Central memory CD8-positive, alpha-beta T cell (primary cell): ENCODE data around the gene UTP18.
"Not testable (repeated sequence)": the region's sequence is repeated elsewhere in the genome, so short reads cannot be mapped to it uniquely, and the experiment has no call there.

Experiments used
- ATAC-seq: fragments of 150-1000 bp; cut with Tn5 transposase; replicated peaks from 2 replicates; pipeline ENCODE4 v1.10.0; 2022; ENCODE audit warnings: mild to moderate bottlenecking, moderate FRiP score, moderate number of reproducible peaks; ENCODE audit not compliant: poor library complexity, severe bottlenecking; ENCODE audit errors: extremely low read depth
- DNase-seq, 2 donors: peaks; one replicate each; pipeline ENCODE4 v3.0.0; 2021; ENCODE audit warnings: low spot score in 2 of 2
- H3K27ac Mint-ChIP-seq: one replicate; pipeline ENCODE4 v1.8.0; 2022; ENCODE audit warnings: low read depth, mild to moderate bottlenecking, moderate library complexity, mixed read lengths
- H3K27me3 Mint-ChIP-seq: one replicate; pipeline ENCODE4 v1.8.0; 2022; ENCODE audit warnings: mixed read lengths
- H3K36me3 Mint-ChIP-seq: one replicate; pipeline ENCODE4 v1.8.0; 2022; ENCODE audit warnings: mild to moderate bottlenecking, moderate library complexity, mixed read lengths; ENCODE audit not compliant: insufficient read depth
- H3K4me1 Mint-ChIP-seq: one replicate; pipeline ENCODE4 v1.8.0; 2022; ENCODE audit warnings: mixed read lengths
- H3K4me3 Mint-ChIP-seq: one replicate; pipeline ENCODE4 v1.8.0; 2022; ENCODE audit warnings: mild to moderate bottlenecking, moderate library complexity, mixed read lengths
- H3K9me3 Mint-ChIP-seq: one replicate; pipeline ENCODE4 v1.8.0; 2022; ENCODE audit warnings: mixed read lengths

The UTP18 gene

DNA sequence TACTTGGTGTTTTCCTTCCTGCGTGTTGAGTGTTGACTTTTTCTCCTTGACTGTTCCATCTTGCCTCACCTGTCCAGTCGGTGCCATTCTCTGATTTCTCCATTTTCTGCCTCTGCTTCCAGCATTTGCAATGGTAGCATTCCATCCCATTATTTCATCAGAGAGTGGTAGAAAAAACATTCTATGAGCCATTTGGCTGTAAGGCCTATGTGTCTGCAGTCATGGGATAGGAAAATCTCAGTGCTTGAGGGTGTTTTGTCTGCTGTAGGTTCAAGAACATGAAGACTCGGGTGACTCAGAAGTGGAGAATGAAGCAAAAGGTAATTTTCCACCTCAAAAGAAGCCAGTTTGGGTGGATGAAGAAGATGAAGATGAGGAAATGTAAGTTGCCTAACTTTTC lies 2.7 kb downstream of the UTP18 start:
- Mint-ChIP-seq H3K36me3 (peaks cover 46% of the 10 kb centered on the region), H3K27me3 (no peaks in the 10 kb centered on the region), H3K27ac (peak overlapping the region; percentile 70), H3K4me1 (peaks cover 60% of the 10 kb centered on the region), H3K4me3 (peak overlapping the region; percentile 90), H3K9me3 (no peaks in the 10 kb centered on the region)
- no peak for ATAC-seq
- DNase-seq = no peak

DNA sequence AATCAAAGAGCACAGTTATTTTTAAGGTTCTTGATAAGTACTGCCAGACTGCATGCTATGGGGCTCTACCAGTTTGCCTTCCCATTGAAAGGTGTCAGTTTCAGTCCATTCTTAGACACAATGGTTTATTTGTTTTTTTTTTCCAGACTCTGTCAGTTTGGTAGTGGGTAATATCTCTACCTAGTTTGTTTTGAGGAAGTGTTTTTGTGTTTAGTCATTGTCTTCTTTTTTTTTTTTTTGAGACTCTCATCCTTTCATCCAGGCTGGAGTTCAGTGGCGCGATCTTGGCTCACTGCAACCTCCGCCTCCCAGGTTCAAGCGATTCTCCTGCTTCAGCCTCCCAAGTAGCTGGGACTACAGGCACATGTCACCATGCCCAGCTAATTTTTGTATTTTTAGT lies 4.1 kb downstream of the UTP18 start:
- not testable (repeated sequence) for H3K27ac Mint-ChIP-seq, DNase-seq, ATAC-seq, H3K27me3 Mint-ChIP-seq, H3K4me3 Mint-ChIP-seq, H3K9me3 Mint-ChIP-seq
- peaks cover 59% of the 10 kb centered on the region for H3K36me3 Mint-ChIP-seq
- H3K4me1 Mint-ChIP-seq = peaks cover 50% of the 10 kb centered on the region

DNA sequence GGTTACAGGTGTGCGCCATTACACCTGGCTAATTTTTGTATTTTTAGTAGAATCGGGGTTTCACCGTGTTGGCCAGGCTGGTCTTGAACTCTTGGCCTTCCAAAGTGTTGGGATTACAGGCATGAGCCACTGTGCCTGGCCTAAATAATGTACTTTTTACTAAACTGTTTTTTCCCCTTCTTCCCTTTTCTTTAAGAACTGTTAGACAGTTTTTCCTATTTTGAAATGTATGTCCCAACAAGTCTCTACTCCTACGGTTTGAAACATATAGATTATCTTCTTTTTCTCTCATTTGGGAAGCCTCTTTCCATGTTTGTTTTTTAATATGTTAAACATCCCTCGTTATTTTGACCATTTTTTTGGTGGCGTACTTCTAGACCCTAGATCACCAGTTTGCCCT lies 9.6 kb downstream of the UTP18 start:
- Mint-ChIP-seq H3K27me3 (no peaks in the 10 kb centered on the region), H3K9me3 (no peaks in the 10 kb centered on the region), H3K4me3 (no peak overlapping the region), H3K36me3 (peaks cover 91% of the 10 kb centered on the region), H3K27ac (no peak overlapping the region), H3K4me1 (peaks cover 50% of the 10 kb centered on the region)
- ATAC-seq = no peak
- DNase-seq = no peak

DNA sequence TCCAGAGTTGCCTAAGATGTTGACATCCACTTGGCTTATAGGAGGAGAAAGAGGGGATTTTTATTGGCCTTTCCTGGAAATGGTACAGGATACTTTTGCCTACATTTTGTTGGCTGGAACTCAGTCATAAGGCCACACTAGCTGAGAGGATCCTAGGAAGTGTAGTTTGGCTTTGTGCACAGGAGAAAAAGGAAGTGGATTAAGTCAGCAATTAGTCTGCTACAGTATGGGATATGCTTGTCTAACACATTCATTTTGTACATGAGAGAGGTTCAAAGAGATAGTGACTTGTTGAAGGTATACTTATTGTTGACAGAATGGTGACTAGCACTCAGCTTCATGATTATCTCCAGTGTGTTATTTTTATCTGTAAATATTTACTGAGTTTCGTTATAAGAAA lies 10.3 kb downstream of the UTP18 start:
- Mint-ChIP-seq H3K27me3 (no peaks in the 10 kb centered on the region), H3K9me3 (no peaks in the 10 kb centered on the region), H3K36me3 (peaks cover 87% of the 10 kb centered on the region), H3K4me3 (no peak overlapping the region), H3K27ac (no peak overlapping the region), H3K4me1 (peaks cover 49% of the 10 kb centered on the region)
- DNase-seq (no peak), ATAC-seq (no peak)

DNA sequence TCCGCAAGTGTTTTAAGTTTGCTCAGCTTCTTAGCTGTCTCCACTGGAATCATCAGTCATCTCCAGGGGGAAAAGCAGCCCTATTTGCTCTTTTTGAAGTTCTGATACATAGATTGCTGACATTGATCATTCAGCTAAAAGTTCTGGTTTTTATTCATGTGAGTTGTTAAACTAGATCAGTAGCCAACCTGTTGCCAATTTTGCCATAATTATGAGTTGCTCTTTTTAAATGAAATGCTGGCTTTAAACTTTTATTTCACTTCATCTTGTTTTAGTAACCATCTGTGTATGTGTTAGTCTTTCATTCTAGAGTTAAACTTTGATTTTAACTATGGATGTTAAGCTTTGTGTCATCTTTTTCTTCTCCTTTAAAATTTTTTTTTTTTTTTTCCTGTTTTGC lies 12.5 kb downstream of the UTP18 start:
- no peaks in the 10 kb centered on the region for H3K9me3 Mint-ChIP-seq
- H3K4me3 Mint-ChIP-seq = no peak overlapping the region
- DNase-seq (no peak), ATAC-seq (no peak)
- no peaks in the 10 kb centered on the region for H3K27me3 Mint-ChIP-seq
- peaks cover 36% of the 10 kb centered on the region for H3K4me1 Mint-ChIP-seq
- no peak overlapping the region for H3K27ac Mint-ChIP-seq
- H3K36me3 Mint-ChIP-seq = peaks cover 82% of the 10 kb centered on the region

DNA sequence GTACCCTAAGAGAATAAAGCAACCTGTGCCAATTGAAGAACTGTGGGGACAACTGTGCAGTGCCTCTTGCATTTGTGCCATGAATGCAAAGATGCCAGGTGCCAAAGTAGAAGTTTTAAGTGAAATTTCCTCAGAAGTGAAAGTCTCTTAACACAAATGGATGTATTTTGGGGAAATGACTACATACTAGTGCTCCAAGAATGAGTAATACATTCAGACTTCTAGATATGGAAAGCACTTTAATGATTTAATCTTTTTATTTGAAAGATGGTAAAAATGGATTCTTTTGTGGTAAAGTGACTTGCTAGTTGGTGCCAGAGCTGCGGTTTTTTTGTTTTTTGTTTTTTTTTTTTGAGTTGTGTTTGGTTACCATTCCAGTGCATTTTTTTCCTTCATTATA lies 15.0 kb downstream of the UTP18 start:
- no peak for DNase-seq
- H3K4me1 Mint-ChIP-seq = peaks cover 30% of the 10 kb centered on the region
- ATAC-seq = no peak
- H3K27me3 Mint-ChIP-seq = no peaks in the 10 kb centered on the region
- H3K9me3 Mint-ChIP-seq = no peaks in the 10 kb centered on the region
- no peak overlapping the region for H3K27ac Mint-ChIP-seq
- H3K36me3 Mint-ChIP-seq = peaks cover 77% of the 10 kb centered on the region
- H3K4me3 Mint-ChIP-seq = no peak overlapping the region

DNA sequence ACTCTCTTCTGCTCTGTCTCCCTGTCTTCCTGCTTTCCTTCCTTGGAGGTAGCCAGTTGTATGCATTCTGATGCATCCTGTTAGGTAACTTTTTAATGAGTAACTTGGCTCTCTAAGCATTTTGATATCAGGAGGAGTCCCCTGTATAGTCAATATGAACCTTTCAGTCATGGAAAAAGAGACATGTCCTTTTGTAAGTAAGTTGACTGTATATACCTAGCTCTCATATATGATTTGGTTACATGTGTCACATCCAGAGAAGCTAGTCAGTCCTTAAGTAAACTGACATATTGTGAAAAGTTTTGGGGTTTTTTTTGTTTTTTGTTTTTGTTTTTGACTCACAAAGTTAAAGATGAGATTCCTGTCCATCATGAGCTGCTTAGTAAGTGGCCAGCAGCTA lies 18.8 kb downstream of the UTP18 start:
- no peak for DNase-seq
- peaks cover 6% of the 10 kb centered on the region for H3K4me1 Mint-ChIP-seq
- peaks cover 74% of the 10 kb centered on the region for H3K36me3 Mint-ChIP-seq
- ATAC-seq = no peak
- H3K27ac Mint-ChIP-seq = no peak overlapping the region
- H3K27me3 Mint-ChIP-seq = no peaks in the 10 kb centered on the region
- no peaks in the 10 kb centered on the region for H3K9me3 Mint-ChIP-seq
- no peak overlapping the region for H3K4me3 Mint-ChIP-seq

DNA sequence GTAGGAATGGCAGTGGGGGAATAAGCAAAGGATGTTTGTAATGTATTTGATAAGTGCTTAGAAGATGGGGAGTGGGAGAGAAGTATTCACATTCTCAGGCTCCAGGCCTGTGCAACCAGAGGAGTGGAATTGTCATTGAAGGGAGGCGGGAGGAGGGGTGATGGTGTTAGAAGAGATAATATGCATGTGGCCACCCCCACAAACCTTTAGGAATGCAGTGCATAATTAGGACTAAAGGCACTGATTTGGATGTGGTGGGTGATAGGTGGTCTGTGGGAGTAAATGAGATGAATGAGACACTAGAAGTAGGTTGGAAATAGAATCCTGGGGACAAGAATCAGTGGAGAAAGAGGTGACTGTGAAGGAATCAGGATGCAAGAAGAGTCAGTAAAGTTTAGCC lies 27.1 kb downstream of the UTP18 start:
- H3K9me3 Mint-ChIP-seq = no peaks in the 10 kb centered on the region
- no peak overlapping the region for H3K4me3 Mint-ChIP-seq
- no peaks in the 10 kb centered on the region for H3K27me3 Mint-ChIP-seq
- no peak overlapping the region for H3K27ac Mint-ChIP-seq
- H3K36me3 Mint-ChIP-seq = peaks cover 68% of the 10 kb centered on the region
- DNase-seq (no peak), ATAC-seq (no peak)
- H3K4me1 Mint-ChIP-seq = peaks cover 4% of the 10 kb centered on the region

DNA sequence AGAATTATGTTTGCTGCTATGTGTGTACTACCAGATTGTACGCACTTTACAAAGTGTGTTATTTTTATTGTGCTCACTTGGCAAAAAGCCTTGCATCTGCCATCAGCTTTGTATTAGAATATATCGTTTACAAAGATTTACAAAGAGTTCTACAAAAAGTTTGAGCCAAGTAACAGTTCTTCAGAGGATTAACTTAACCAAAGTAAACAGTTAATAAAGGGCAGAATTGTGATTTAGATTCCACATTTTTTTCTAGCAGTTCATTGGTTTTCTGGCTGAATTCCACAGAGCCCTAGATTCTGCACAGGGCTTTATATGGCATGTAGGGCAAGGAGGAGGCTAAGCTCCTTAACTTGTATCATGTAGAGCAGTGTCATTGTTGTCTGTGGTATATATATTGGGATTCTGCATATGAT lies 29.4 kb downstream of the UTP18 start:
- H3K9me3 Mint-ChIP-seq = no peaks in the 10 kb centered on the region
- H3K27me3 Mint-ChIP-seq = no peaks in the 10 kb centered on the region
- ATAC-seq = no peak
- no peak overlapping the region for H3K27ac Mint-ChIP-seq
- no peak overlapping the region for H3K4me3 Mint-ChIP-seq
- H3K4me1 Mint-ChIP-seq = peaks cover 4% of the 10 kb centered on the region
- no peak for DNase-seq
- H3K36me3 Mint-ChIP-seq = peaks cover 67% of the 10 kb centered on the region

DNA sequence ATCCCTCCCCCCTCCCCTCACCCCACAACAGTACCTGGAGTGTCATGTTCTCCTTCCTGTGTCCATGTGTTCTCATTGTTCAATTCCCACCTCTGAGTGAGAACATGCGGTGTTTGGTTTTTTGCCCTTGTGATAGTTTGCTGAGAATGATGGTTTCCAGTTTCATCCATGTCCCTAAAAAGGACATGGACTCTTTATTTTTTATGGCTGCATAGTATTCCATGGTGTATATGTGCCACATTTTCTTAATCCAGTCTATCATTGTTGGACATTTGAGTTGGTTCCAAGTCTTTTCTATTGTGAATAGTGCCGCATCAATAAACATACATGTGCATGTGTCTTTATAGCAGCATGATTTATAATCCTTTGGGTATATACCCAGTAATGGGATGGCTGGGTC lies 34.0 kb downstream of the UTP18 start:
- H3K4me3 Mint-ChIP-seq, H3K27me3 Mint-ChIP-seq, ATAC-seq, DNase-seq, H3K4me1 Mint-ChIP-seq, H3K27ac Mint-ChIP-seq, H3K9me3 Mint-ChIP-seq: not testable (repeated sequence)
- H3K36me3 Mint-ChIP-seq = peaks cover 49% of the 10 kb centered on the region

DNA sequence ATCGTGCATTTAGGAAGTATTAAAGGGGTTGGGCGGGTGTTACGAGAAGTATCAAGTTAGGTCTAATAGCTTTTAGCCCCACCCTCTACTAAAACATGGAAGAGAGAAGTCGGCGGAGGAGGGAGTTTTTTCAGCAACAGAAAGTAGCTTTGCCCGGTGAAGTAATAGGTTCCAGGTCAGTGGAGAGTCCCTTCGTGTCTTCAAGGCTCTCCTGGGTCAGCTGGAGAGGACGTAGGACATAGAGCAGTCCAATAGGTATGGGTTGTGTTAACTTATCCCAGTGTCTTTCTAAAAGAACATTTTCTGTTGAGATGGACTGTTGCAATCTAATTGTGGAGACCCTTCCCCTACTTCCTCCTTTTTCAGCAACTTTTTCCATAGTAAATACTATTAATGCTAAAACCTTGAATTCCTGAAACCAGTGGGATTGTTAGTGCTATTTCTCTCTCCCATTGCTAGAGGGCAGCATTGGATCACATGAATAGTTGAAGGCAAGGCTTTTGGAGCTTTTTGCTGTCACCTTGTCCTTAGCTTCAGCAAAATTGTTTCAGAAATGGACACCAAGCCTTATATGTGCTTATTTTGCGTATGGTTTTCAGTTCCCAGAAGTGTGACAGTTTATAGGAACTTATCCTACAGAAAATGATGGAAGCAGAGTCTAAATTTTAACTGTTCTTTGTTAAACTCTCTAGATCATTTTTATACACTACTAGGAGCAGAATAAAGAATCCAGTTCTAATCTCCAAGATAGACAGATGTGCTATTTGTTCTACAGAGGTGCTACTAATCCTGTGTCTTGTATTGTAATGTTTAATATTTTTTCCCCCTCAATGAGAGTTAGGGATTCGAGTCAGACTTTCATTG lies 38.4 kb downstream of the UTP18 start:
- ATAC-seq (no peak), DNase-seq (no peak)
- Mint-ChIP-seq H3K4me3 (no peak overlapping the region), H3K4me1 (peaks cover 8% of the 10 kb centered on the region), H3K9me3 (no peaks in the 10 kb centered on the region), H3K36me3 (peaks cover 22% of the 10 kb centered on the region), H3K27ac (no peak overlapping the region), H3K27me3 (no peaks in the 10 kb centered on the region)

DNA sequence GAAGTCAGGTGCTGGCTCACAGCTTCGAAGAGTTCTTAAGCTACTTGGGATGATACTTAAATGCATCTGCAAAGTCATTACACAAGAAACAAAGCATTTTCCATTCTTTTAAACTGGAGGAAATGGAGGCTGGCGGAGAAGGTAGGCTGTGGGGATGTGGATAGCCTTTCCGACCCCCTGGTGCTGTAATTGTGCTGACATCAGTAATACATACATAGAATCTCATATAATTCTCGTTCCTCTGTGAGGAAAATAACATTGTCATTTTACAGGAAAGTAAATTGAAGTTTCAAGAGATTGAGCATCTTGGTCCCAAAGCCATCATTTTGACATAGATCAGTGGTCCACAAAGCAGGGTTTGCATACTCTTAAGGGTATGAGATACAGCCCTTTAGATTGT lies 39.5 kb downstream of the UTP18 start:
- no peak overlapping the region for H3K27ac Mint-ChIP-seq
- peaks cover 14% of the 10 kb centered on the region for H3K36me3 Mint-ChIP-seq
- ATAC-seq = no peak
- H3K4me1 Mint-ChIP-seq = peaks cover 8% of the 10 kb centered on the region
- no peaks in the 10 kb centered on the region for H3K9me3 Mint-ChIP-seq
- DNase-seq = no peak
- no peaks in the 10 kb centered on the region for H3K27me3 Mint-ChIP-seq
- H3K4me3 Mint-ChIP-seq = no peak overlapping the region

DNA sequence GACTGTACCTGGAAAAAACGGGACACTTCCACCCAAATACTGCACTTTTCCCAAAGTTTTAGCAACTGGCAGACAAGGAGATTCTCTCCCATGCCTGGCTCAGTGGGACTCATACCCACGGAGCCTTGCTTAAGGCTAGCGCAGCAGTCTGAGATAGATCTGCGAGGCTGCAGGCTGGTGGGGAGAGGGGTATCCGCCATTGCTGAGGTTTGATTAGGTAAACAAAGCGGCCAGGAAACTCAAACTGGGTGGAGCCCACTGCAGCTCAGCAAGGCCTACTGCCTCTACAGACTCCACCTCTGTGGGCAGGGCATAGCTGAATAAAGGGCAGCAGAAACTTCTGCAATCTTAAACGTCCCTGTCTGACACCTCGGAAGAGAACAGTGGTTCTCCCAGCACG lies 44.8 kb downstream of the UTP18 start:
- Mint-ChIP-seq H3K27me3 (peaks cover 29% of the 10 kb centered on the region), H3K27ac (no peak overlapping the region), H3K4me3 (no peak overlapping the region), H3K9me3 (peaks cover 14% of the 10 kb centered on the region), H3K4me1 (no peaks in the 10 kb centered on the region), H3K36me3 (no peaks in the 10 kb centered on the region)
- ATAC-seq (no peak), DNase-seq (no peak)
